ENCODE results near the gene IDH3A. TPM values are rescaled to one million over a fixed set of nuclear protein-coding genes. Genes with fewer than 3 reads are reported as not detected.

The IDH3A gene
- total and polyA plus RNA-seq, 9 of the 15 experiments (the other 6 are each of a cell fraction or from before 2014, with no cell fraction given): 37.4 to 249 (median 107) TPM

GRCh38 chr15:78210349-78210717, 61.2 kb downstream of the IDH3A start (continued):
- TF ChIP-seq ATF6 (CRISPR knock-in tag; IDR thresholded peaks at IDR 0.05): no peak
- TF ChIP-seq HMG20A (CRISPR knock-in tag; conservative IDR thresholded peaks at IDR 0.05): no peak
- TF ChIP-seq KLF1 (tag; IDR thresholded peaks at IDR 0.05): no peak
- TF ChIP-seq NFXL1 (CRISPR knock-in tag; IDR thresholded peaks at IDR 0.05): no peak
- no peak for TF ChIP-seq CXXC5 (CRISPR knock-in tag; IDR thresholded peaks at IDR 0.05)
- no peak for TF ChIP-seq SNAPC5 (CRISPR knock-in tag; IDR thresholded peaks at IDR 0.05)
- TF ChIP-seq SIX5 (IDR thresholded peaks at IDR 0.05; ENCODE audit: borderline replicate concordance in 1 of 2, insufficient read depth in 1 of 2, low read depth in 1 of 2, low read length in 2 of 2): no peak

GRCh38 chr15:78211189-78211921, 62.2 kb downstream of the IDH3A start:
- 0 out of 2 replicates have a peak, but pooled peaks cover 3% of the 10 kb centered on the region for H4K20me1 ChIP-seq (replicated peaks; ENCODE audit: control insufficient read depth, insufficient read depth, low read length)
- ATAC-seq (peak; percentile 52), DNase-seq (ENCODE audit: extremely low read depth in 1 of 4, low spot score in 3 of 4) (peak in 2 of 4 experiments; percentile 27 to 29), FAIRE-seq (peak; percentile 42)
- peaks cover 13 to 24% of the 10 kb centered on the region in 2 experiments; a peak in 4 of 5 replicates for H3K4me1 ChIP-seq (replicated peaks in 1 of 2; ENCODE audit: control insufficient read depth in 2 of 2, insufficient read depth in 2 of 2, low read length in 2 of 2)
- ChIA-PET POLR2A (interaction anchor here (1.2 kb wide), 1 partner anchor 22 kb away, joined by 3 read pairs; no protein-coding TSS in a partner anchor), CTCF (ENCODE audit: low intra/inter-chr PET ratio) (no interaction called here)
- H3K36me3 ChIP-seq (ENCODE audit: control insufficient read depth, insufficient read depth, low read length): no peaks in the 10 kb centered on the region
- intact Hi-C loops (cut with micrococcal nuclease): no loop called here
- H3K79me2 ChIP-seq (ENCODE audit: control insufficient read depth, insufficient read depth, low read length): no peaks in the 10 kb centered on the region
- WGBS (ENCODE audit: insufficient coverage, low coverage, missing lambda C conversion rate): 31% methylated on average over 12 of the region's 12 CpGs
- H3K27me3 ChIP-seq (ENCODE audit: control insufficient read depth in 2 of 2, insufficient read depth in 2 of 2, low read length in 2 of 2): peaks cover 0 to 12% of the 10 kb centered on the region in 2 experiments; a peak in 2 of 5 replicates
- peak overlapping the region; percentile 9 for H3K4me2 ChIP-seq (ENCODE audit: insufficient read depth, low read length)
- no peak overlapping the region; the same call in 2 of the 3 replicates for H3K27ac ChIP-seq (ENCODE audit: extremely low read depth, low read depth, low read length)
- no TSS peak for BruUV-seq (replicated peaks)
- H2AFZ ChIP-seq (ENCODE audit: low read depth, low read length): peak overlapping the region; percentile 56; the same call in 1 of the 2 replicates
- in situ Hi-C loops (cut with MboI): no loop called here
- H3K9me1 ChIP-seq (ENCODE audit: control insufficient read depth, insufficient read depth, low read length): no peaks in the 10 kb centered on the region
- no peak overlapping the region for H3K9ac ChIP-seq (ENCODE audit: insufficient read depth in 1 of 2, low read depth in 2 of 2, low read length in 2 of 2)
- H3K4me3 ChIP-seq: no peak overlapping the region
- H3K9me3 ChIP-seq (replicated peaks; ENCODE audit: control insufficient read depth, insufficient read depth, low read depth, low read length): no peaks in the 10 kb centered on the region
- TF ChIP-seq CXXC5 (CRISPR knock-in tag; IDR thresholded peaks at IDR 0.05) (0 out of 2 replicates have a peak, but pooled peaks have one; percentile 24), SREBF2 (CRISPR knock-in tag; IDR thresholded peaks at IDR 0.05) (no peak), HDAC2 (IDR thresholded peaks at IDR 0.05) (peak; percentile 52; the same call in 1 of the 2 replicates), HNRNPLL (IDR thresholded peaks at IDR 0.05; ENCODE audit: low read depth, low read length, poor library complexity, severe bottlenecking) (peak; percentile 81), ZNF239 (CRISPR knock-in tag; IDR thresholded peaks at IDR 0.05) (no peak), PBX2 (CRISPR knock-in tag; IDR thresholded peaks at IDR 0.05; ENCODE audit: low read depth) (no peak), PBX2 (tag; conservative IDR thresholded peaks at IDR 0.05; ENCODE audit: low read depth) (peak; percentile 60; the same call in 1 of the 2 replicates), SRSF1 (IDR thresholded peaks at IDR 0.05; ENCODE audit: low read depth, low read length) (no peak), ZNF778 (CRISPR knock-in tag; IDR thresholded peaks at IDR 0.05) (no peak), CTBP1 (IDR thresholded peaks at IDR 0.05; ENCODE audit: borderline replicate concordance) (0 out of 2 replicates have a peak, but pooled peaks have one; percentile 34)
